ENCODE results near the gene MOG. TPM values are rescaled to one million over a fixed set of nuclear protein-coding genes. Genes with fewer than 3 reads are reported as not detected.

Gene MOG
- total RNA-seq, 1 experiment from 2014 or later: not detected

- TF ChIP-seq, protein P1, sequence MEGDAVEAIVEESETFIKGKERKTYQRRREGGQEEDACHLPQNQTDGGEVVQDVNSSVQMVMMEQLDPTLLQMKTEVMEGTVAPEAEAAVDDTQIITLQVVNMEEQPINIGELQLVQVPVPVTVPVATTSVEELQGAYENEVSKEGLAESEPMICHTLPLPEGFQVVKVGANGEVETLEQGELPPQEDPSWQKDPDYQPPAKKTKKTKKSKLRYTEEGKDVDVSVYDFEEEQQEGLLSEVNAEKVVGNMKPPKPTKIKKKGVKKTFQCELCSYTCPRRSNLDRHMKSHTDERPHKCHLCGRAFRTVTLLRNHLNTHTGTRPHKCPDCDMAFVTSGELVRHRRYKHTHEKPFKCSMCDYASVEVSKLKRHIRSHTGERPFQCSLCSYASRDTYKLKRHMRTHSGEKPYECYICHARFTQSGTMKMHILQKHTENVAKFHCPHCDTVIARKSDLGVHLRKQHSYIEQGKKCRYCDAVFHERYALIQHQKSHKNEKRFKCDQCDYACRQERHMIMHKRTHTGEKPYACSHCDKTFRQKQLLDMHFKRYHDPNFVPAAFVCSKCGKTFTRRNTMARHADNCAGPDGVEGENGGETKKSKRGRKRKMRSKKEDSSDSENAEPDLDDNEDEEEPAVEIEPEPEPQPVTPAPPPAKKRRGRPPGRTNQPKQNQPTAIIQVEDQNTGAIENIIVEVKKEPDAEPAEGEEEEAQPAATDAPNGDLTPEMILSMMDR (IDR thresholded peaks at IDR 0.05; ENCODE audit: unreplicated experiment): no peak
- H3K4me3 Mint-ChIP-seq (ENCODE audit: low read depth, unreplicated experiment): no peak overlapping the region
- CTCF ChIA-PET: no interaction called here
- H3K36me3 Mint-ChIP-seq (ENCODE audit: insufficient read depth, unreplicated experiment): peaks cover 9% of the 10 kb centered on the region
- no peak overlapping the region for H3K27ac Mint-ChIP-seq (ENCODE audit: unreplicated experiment)
- no peak for DNase-seq
- H3K9me3 Mint-ChIP-seq (ENCODE audit: low read depth, unreplicated experiment): no peaks in the 10 kb centered on the region
- no peaks in the 10 kb centered on the region for H3K4me1 Mint-ChIP-seq (ENCODE audit: low read depth, unreplicated experiment)
- no peaks in the 10 kb centered on the region for H3K27me3 Mint-ChIP-seq (ENCODE audit: unreplicated experiment)
- intact Hi-C loops (cut with micrococcal nuclease; ENCODE audit: unreplicated experiment): no loop called here
- no TSS peak for BruUV-seq (replicated peaks)
Measured at GRCh38 chr6:29617782-29618554, 38.9 kb upstream of the MOG start.

GRCh38 chr6:29619578-29620160 is 37.2 kb upstream of the MOG start:
- TF ChIP-seq, protein P1 (IDR thresholded peaks at IDR 0.05; ENCODE audit: unreplicated experiment): no peak
- Mint-ChIP-seq H3K4me1 (ENCODE audit: low read depth, unreplicated experiment) (no peaks in the 10 kb centered on the region), H3K27ac (ENCODE audit: unreplicated experiment) (no peak overlapping the region), H3K4me3 (ENCODE audit: low read depth, unreplicated experiment) (no peak overlapping the region), H3K27me3 (ENCODE audit: unreplicated experiment) (no peaks in the 10 kb centered on the region), H3K9me3 (ENCODE audit: low read depth, unreplicated experiment) (no peaks in the 10 kb centered on the region), H3K36me3 (ENCODE audit: insufficient read depth, unreplicated experiment) (peaks cover 13% of the 10 kb centered on the region)
- no TSS peak for BruUV-seq (replicated peaks)
- CTCF ChIA-PET: no interaction called here
- DNase-seq: no peak
- intact Hi-C loops (cut with micrococcal nuclease; ENCODE audit: unreplicated experiment): no loop called here

GRCh38 chr6:29620630-29621029 is 36.3 kb upstream of the MOG start:
- DNase-seq: no peak
- TF ChIP-seq, protein P1 (IDR thresholded peaks at IDR 0.05; ENCODE audit: unreplicated experiment): no peak
- H3K4me3 Mint-ChIP-seq (ENCODE audit: low read depth, unreplicated experiment): no peak overlapping the region
- H3K27ac Mint-ChIP-seq (ENCODE audit: unreplicated experiment): no peak overlapping the region
- peaks cover 13% of the 10 kb centered on the region for H3K36me3 Mint-ChIP-seq (ENCODE audit: insufficient read depth, unreplicated experiment)
- CTCF ChIA-PET: no interaction called here
- H3K9me3 Mint-ChIP-seq (ENCODE audit: low read depth, unreplicated experiment): no peaks in the 10 kb centered on the region
- no peaks in the 10 kb centered on the region for H3K27me3 Mint-ChIP-seq (ENCODE audit: unreplicated experiment)
- intact Hi-C loops (cut with micrococcal nuclease; ENCODE audit: unreplicated experiment): no loop called here
- H3K4me1 Mint-ChIP-seq (ENCODE audit: low read depth, unreplicated experiment): no peaks in the 10 kb centered on the region
- no TSS peak for BruUV-seq (replicated peaks)

GRCh38 chr6:29624520-29624961 is 32.4 kb upstream of the MOG start:
- Mint-ChIP-seq H3K9me3 (ENCODE audit: low read depth, unreplicated experiment) (no peaks in the 10 kb centered on the region), H3K4me1 (ENCODE audit: low read depth, unreplicated experiment) (peaks cover 9% of the 10 kb centered on the region), H3K27me3 (ENCODE audit: unreplicated experiment) (no peaks in the 10 kb centered on the region), H3K36me3 (ENCODE audit: insufficient read depth, unreplicated experiment) (peaks cover 23% of the 10 kb centered on the region), H3K27ac (ENCODE audit: unreplicated experiment) (no peak overlapping the region), H3K4me3 (ENCODE audit: low read depth, unreplicated experiment) (no peak overlapping the region)
- intact Hi-C loops (cut with micrococcal nuclease; ENCODE audit: unreplicated experiment): no loop called here
- DNase-seq: no peak
- CTCF ChIA-PET: no interaction called here
- no TSS peak for BruUV-seq (replicated peaks)
- TF ChIP-seq, protein P1 (IDR thresholded peaks at IDR 0.05; ENCODE audit: unreplicated experiment): no peak

Measured in Calu3 (cell line).